Immature natural killer cell (primary cell): ENCODE data around the gene FAM181A. TPM values are rescaled to one million over a fixed set of nuclear protein-coding genes. Genes with fewer than 3 reads are reported as not detected.

Experiments
- DNase-seq, 3 donors: peaks; one replicate each; pipeline ENCODE4 v3.0.0; 2022; ENCODE audit warnings: mixed read lengths in 1 of 3
- H3K27ac Mint-ChIP-seq, 6 donors: one replicate each; pipeline ENCODE4 v1.8.0; 2020; ENCODE audit warnings: mixed read lengths in 6 of 6, mild to moderate bottlenecking in 5 of 6, inconsistent platforms in 4 of 6, moderate library complexity in 3 of 6
- H3K27me3 Mint-ChIP-seq, 3 donors: one replicate each; pipeline ENCODE4 v1.8.0; 2020 to 2021; ENCODE audit warnings: low read depth in 3 of 3, mild to moderate bottlenecking in 3 of 3, mixed read lengths in 3 of 3, moderate library complexity in 3 of 3, inconsistent platforms in 1 of 3
- H3K36me3 Mint-ChIP-seq, 3 donors: one replicate each; pipeline ENCODE4 v1.8.0; 2020; ENCODE audit warnings: mixed read lengths in 3 of 3, inconsistent platforms in 2 of 3, mild to moderate bottlenecking in 2 of 3
- H3K4me1 Mint-ChIP-seq, 2 donors: one replicate each; pipeline ENCODE4 v1.8.0; 2020; ENCODE audit warnings: inconsistent platforms in 2 of 2, mild to moderate bottlenecking in 2 of 2, mixed read lengths in 2 of 2, moderate library complexity in 1 of 2
- H3K4me3 Mint-ChIP-seq, 5 donors: one replicate each; pipeline ENCODE4 v1.8.0; 2020; ENCODE audit warnings: mild to moderate bottlenecking in 5 of 5, mixed read lengths in 5 of 5, inconsistent platforms in 3 of 5, moderate library complexity in 3 of 5
- H3K9me3 Mint-ChIP-seq, 6 donors: one replicate each; pipeline ENCODE4 v1.8.0; 2020; ENCODE audit warnings: mild to moderate bottlenecking in 6 of 6, mixed read lengths in 6 of 6, inconsistent platforms in 4 of 6, moderate library complexity in 3 of 6
- polyA plus RNA-seq, 3 donors: library from polyadenylated mRNA; unstranded; fragments of 300-500 nt; fragmentation: Illumina TruSeq; gene quantifications; one replicate each; pipeline ENCODE4 v1.2.3, GENCODE V29; 2021

Gene FAM181A
- polyA plus RNA-seq, 3 donors from 2014 or later = not detected

DNA sequence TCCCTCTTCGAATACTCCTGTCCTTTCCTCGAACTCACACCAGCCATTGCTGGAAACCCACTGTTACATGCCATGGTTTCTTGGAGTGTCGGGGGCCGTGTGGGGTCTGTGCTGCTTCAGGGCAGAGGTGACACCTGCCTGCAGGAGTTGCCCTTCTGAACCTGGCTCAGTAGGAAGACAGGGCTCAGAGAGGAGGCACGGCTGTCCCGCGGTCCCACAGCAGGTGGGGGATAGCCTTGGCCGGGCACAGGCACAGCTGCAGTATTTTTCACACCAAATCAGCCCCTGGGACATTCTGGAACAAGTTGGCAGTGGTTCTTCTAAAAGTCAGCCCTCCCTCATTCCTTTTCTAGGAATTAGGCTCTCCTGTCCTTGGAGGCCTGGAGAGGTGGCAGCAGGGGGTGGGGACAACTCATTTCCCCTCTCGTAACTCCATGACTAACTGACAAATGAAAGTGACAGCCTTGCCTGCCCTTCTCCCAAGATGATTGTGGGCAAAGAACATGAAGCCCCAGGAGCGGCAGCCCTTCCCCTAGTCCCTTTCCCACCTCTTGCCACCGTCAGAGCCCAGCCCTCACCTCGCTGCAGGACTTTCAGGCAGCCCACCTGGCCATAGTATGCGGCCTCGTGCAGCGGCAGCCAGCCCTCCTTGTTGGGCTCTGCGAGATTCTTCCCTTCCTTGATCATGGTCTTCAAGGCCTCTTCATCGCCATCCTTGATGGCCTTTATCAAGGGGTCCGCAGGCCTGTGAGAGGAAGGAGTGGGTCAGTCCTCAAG, 26.8 kb downstream of the FAM181A start:
- H3K36me3 Mint-ChIP-seq = peaks cover 4 to 7% (median 6%) of the 10 kb centered on the region in 3 donors
- peaks cover 50 to 52% of the 10 kb centered on the region in 2 donors for H3K4me1 Mint-ChIP-seq
- peak overlapping the region in 2 of 5 donors; percentile 86 to 93 for H3K4me3 Mint-ChIP-seq
- H3K27me3 Mint-ChIP-seq = peaks cover 0 to 7% (median 3%) of the 10 kb centered on the region in 3 donors
- no peaks in the 10 kb centered on the region for H3K9me3 Mint-ChIP-seq
- H3K27ac Mint-ChIP-seq = peak overlapping the region in 5 of 6 donors; percentile 58 to 95 (median 86)
- DNase-seq = no peak

DNA sequence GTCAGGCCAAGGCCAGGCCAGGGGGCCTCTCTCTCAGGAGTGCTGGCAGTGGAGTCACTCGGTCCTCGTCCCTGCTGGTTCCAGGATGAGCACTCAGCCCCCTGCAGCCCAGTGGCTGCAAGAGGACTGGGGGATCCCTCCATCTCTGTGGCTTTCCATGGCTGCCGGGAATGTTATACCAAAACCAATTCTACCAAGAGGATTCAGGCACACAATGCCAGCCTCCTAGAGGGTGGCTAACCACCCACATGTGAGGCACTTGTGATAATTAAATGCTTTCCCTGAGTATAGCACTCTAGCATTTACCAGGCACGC, 27.3 kb downstream of the FAM181A start:
- H3K4me3 Mint-ChIP-seq = peak overlapping the region; percentile 77 to 93 (median 86)
- DNase-seq = no peak
- peaks cover 5 to 11% (median 5%) of the 10 kb centered on the region in 3 donors for H3K27me3 Mint-ChIP-seq
- H3K36me3 Mint-ChIP-seq = peaks cover 4 to 7% (median 6%) of the 10 kb centered on the region in 3 donors
- peaks cover 56 to 57% of the 10 kb centered on the region in 2 donors for H3K4me1 Mint-ChIP-seq
- H3K9me3 Mint-ChIP-seq = no peaks in the 10 kb centered on the region
- H3K27ac Mint-ChIP-seq = peak overlapping the region; percentile 89 to 96 (median 94)

DNA sequence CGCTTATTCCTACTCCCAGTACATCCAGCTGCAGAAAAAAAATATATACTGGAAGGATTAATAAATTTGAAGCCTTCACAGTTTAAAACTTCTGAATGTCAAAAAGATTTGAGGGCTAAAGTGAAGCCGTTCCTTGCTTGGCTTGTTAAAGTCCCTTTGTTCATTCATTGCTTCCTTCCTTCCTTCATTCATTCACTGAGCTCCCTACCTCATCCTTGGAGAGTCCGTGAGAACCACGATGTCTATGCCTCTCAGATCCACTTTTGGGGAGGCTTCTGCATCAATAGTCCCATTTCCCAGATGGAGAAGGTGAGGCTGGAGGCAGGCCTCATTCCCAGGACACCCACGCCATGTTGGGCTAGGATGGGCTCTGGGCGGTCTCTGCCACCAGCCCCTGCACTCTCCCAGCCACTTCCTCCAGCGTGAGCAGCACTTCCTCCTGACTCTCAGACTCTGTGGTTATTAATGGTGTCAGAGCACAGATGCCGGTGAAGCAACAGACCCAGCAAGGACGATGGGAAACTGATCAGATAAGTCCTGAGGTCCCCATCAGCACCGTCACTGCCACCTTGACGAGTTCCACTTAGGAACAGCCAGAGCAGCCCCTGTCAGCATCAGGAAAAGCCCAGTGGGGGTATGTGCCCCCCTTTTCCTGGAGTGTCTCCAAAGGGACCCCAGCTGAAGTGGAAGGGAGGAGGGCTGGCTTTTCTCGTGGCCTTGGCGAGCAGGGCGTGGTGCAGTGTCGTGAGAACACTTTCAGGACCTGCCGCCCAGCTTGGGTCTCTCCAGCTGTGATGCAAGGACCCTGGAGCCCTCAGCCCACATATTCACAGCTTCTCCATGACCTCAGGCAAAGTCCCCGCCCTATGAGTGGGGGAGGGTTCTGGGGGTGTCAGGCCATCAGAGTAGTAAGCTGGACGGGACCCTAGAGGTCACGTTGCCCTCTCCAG, 28.0 kb downstream of the FAM181A start:
- Mint-ChIP-seq H3K4me3 (peak overlapping the region; percentile 77 to 93 (median 86)), H3K4me1 (peaks cover 63 to 64% of the 10 kb centered on the region in 2 donors), H3K9me3 (no peaks in the 10 kb centered on the region)

DNA sequence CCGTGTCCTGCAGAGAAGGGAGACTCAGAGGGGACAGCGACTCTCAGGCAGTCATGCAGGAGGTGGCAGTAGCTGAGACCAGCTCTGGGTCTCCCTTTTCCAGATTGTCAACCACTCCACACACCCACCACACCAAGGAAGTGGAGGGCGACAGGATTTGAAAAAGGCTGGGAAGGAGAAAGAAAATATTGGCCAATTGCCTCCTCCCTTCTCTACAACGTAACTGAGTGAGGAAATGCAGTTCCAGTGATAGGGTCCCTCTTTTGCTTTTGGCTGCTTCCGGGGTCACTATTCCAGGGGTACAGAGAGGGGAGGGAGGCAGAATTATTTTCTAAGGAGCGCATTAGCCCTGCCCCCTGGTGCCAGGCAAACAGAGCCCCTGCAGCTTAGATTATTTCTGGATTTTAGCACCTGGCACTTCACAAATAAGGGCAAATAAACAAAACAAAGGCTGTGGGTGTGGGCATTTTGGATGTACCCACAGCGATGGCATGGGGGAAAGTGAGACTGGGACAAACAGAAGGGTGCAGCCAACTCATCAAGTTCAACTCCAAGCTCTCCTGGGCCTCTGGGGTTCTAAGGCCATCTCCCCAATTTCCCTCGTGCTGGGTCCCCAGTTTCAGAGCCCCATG, 28.8 kb downstream of the FAM181A start:
- Mint-ChIP-seq H3K4me3 (peak overlapping the region; percentile 77 to 93 (median 86)), H3K9me3 (no peaks in the 10 kb centered on the region)

More for the DNA sequence above, 28.0 kb downstream of the FAM181A start:
- H3K27me3 Mint-ChIP-seq = peaks cover 5 to 12% (median 6%) of the 10 kb centered on the region in 3 donors
- H3K27ac Mint-ChIP-seq = peak overlapping the region; percentile 89 to 96 (median 94)
- peaks cover 2 to 6% (median 4%) of the 10 kb centered on the region in 3 donors for H3K36me3 Mint-ChIP-seq
- DNase-seq = peak; percentile 72 to 75 (median 73)

DNA sequence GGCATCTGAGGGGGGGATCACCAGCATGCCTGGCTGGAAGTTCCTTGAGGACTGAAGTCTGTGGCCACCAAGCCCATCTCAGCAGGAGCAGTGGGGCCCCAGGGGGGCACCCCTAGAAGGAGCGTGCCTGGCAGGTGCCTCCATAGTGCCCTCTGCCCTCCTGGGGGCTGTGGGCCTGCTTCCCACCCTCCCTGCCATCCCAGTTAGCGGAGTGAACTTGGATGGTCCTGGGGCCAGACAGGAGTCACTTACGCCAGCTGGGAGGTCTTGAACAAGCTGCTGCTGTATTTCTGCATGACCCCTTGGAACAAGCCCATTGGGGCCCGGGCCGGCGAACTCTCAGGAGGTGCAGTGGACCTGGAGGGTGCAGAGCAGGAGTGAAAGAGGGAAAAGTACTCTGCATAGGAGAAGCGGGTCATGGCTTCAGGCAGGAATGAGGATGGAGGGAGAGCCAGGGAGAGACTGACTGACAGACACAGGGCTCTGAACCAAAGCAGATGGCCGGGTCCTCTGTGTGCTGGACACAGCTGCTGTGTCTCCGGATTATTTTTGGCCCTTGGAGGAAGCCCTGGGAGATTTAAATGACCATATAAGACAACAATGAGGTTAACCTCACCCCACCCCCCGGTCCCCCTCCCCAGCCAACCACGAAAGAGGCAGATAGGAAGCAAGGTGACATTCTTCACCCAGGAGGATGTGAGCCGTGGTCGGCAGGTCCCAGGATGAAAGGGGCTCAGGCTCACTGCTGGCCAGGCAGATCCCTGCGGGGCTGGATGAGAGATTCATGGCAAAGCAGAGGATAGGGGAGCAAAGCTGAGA, 29.6 kb downstream of the FAM181A start:
- Mint-ChIP-seq H3K27me3 (peaks cover 6 to 12% (median 8%) of the 10 kb centered on the region in 3 donors), H3K9me3 (no peaks in the 10 kb centered on the region), H3K27ac (peak overlapping the region; percentile 48 to 96 (median 88))

More for the DNA sequence above, 28.8 kb downstream of the FAM181A start:
- DNase-seq = no peak
- H3K27me3 Mint-ChIP-seq = peaks cover 5 to 12% (median 6%) of the 10 kb centered on the region in 3 donors
- H3K4me1 Mint-ChIP-seq = peaks cover 69 to 71% of the 10 kb centered on the region in 2 donors
- peak overlapping the region; percentile 89 to 96 (median 94) for H3K27ac Mint-ChIP-seq
- peaks cover 0 to 4% (median 3%) of the 10 kb centered on the region in 3 donors for H3K36me3 Mint-ChIP-seq

DNA sequence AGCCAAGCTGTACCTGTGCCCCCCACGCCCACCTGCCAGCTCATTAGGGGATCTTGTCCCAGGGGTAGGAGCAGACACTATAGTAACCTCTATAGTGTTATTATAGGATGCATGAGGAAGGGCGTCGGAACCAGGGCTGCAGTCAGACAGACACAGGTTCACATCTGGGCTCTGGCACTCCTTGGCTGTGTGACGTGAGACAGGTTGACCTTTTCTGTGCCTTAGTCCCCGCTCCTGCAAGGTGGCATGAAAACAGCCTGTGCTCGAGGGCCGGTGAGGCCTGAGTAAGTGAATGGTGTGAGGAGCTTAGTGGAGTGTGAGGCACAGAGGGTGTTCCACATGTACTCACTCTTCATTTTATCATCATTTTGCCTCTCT, 30.2 kb downstream of the FAM181A start:
- Mint-ChIP-seq H3K4me1 (peaks cover 80 to 84% of the 10 kb centered on the region in 2 donors), H3K27ac (peak overlapping the region; percentile 60 to 96 (median 88)), H3K4me3 (peak overlapping the region in 3 of 5 donors; percentile 30 to 54 (median 33)), H3K9me3 (no peaks in the 10 kb centered on the region), H3K27me3 (peaks cover 7 to 12% (median 10%) of the 10 kb centered on the region in 3 donors), H3K36me3 (peaks cover 0 to 4% (median 3%) of the 10 kb centered on the region in 3 donors)
- DNase-seq = no peak

More for the DNA sequence above, 29.6 kb downstream of the FAM181A start:
- Mint-ChIP-seq H3K36me3 (peaks cover 0 to 4% (median 3%) of the 10 kb centered on the region in 3 donors), H3K4me1 (peaks cover 76 to 78% of the 10 kb centered on the region in 2 donors), H3K4me3 (peak overlapping the region in 4 of 5 donors; percentile 30 to 88 (median 84))
- no peak for DNase-seq

DNA sequence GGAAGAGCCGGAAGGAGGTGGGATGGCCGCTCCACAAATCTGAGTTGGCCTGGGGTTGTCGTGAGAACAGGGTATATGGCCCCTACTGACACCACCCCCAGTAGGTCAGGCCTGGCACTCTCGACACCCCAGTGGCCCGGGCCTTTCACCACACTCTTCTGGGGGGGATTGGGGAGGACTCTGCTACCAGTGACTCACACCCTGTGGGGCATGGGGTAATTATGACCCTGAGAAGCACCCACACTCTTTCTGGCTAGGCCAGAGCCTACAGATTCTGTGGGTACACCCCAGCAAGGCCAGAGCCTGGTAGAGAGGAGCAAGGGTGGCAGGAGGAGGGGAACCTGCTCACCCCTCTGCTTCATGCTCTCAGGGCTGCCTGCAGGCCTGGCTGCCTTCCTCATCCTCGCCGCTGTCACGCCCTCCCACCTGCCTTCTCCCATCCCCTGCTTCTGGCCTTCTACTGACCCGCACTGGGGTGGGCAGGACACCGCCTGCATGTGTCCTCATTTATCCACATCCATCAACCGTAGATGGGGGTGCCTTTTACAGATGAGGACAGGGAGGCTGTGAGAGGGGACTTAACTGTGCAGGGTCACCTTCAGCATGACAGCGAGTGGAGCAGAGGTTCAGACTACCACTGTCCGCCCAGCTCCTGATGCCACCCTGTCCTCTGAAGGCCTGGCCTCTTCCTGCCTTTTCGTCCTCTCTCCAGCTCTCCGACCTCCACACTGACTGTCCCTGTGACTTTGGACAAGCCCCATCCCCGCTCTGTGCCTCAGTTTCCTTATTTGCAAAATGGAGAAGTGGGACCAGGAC, 30.8 kb downstream of the FAM181A start:
- Mint-ChIP-seq H3K9me3 (no peaks in the 10 kb centered on the region), H3K4me1 (peaks cover 87 to 91% of the 10 kb centered on the region in 2 donors), H3K4me3 (peak overlapping the region in 4 of 5 donors; percentile 24 to 54 (median 32)), H3K27me3 (peaks cover 8 to 17% (median 16%) of the 10 kb centered on the region in 3 donors), H3K36me3 (peaks cover 0 to 4% (median 3%) of the 10 kb centered on the region in 3 donors), H3K27ac (peak overlapping the region; percentile 77 to 99 (median 92))
- no peak for DNase-seq

DNA sequence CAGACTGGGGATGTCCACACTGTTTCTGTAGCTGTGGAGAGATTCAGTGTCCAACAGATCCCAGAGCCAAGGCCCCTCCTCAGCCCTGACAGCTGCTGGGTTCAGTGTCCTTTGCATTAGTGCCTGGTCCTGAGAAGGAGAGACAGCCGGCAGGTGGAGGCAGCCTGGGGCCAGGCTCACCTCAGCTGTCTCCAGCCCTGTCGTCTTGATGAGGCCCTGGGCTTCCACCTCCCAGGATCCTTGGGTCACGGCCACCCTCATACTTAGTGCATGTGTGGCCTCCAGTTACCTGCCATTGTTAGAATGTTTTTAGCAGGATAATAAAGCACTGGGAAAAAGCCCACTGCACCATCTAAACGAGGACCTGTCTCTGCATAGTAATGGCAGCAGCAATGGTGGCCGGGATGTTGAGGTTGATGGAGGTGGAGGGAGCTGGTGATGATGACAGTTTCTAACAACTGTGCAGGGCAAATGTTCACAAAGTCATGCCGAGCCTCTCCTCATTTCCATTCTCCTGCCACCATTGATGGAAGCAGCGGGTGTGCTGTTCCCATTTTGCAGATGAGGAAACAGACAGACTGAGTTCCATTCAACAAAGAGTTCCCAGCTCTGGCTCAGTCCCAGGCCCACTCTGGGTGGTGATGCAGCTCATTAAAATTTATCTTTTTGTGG, 31.6 kb downstream of the FAM181A start:
- Mint-ChIP-seq H3K27ac (peak overlapping the region; percentile 89 to 99 (median 96)), H3K27me3 (peaks cover 8 to 20% (median 18%) of the 10 kb centered on the region in 3 donors), H3K4me1 (peaks cover 93 to 97% of the 10 kb centered on the region in 2 donors), H3K36me3 (peaks cover 0 to 4% (median 3%) of the 10 kb centered on the region in 3 donors), H3K4me3 (peak overlapping the region; percentile 60 to 82 (median 74)), H3K9me3 (no peaks in the 10 kb centered on the region)
- no peak for DNase-seq

DNA sequence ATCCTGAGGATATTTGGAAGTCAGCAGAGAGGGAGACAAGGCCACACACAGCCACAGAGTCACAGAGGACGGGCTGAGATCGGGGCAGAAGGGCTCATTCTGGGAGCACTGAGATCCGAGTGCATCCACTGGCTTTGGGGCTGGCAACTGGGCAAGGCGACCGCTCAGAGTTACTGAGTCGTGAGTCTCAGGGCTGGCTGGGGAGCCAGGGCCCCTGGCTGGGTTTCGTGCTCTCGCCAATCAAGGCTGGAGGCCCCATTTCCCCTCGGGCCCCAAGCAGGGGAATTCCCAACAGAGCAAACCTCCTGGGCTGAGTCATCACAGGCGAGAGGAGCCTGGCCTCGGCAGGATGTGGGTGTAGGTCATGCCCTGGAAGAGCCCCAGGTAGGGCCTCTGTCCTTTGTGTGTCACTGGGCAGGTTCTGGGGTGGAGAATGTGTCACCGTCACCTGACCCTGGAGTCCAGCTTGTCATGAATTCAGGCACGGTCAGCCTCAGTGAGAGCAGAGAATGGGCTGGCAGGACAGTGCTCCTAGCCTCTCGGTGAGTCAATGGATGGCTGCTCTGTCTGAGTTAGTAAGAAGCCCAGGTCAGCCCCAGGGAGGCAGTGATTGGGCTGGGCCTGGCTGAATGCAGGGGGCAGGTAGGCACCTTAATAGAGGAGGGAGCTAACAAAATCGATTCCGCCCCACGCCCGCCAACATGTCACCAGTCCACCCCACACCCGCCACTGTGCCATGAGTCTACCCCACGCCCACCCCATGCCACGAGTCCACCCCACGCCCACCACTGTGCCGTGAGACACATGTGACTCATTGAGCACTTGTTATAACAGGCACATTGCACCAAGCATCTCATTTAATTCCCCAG, 32.3 kb downstream of the FAM181A start:
- H3K4me1 Mint-ChIP-seq = peaks cover 94 to 97% of the 10 kb centered on the region in 2 donors
- H3K27me3 Mint-ChIP-seq = peaks cover 8 to 20% (median 18%) of the 10 kb centered on the region in 3 donors
- peak overlapping the region; percentile 89 to 99 (median 96) for H3K27ac Mint-ChIP-seq
- peak; percentile 83 to 86 (median 86) for DNase-seq
- H3K4me3 Mint-ChIP-seq = peak overlapping the region; percentile 60 to 82 (median 74)
- peaks cover 0 to 4% (median 3%) of the 10 kb centered on the region in 3 donors for H3K36me3 Mint-ChIP-seq
- H3K9me3 Mint-ChIP-seq = no peaks in the 10 kb centered on the region

DNA sequence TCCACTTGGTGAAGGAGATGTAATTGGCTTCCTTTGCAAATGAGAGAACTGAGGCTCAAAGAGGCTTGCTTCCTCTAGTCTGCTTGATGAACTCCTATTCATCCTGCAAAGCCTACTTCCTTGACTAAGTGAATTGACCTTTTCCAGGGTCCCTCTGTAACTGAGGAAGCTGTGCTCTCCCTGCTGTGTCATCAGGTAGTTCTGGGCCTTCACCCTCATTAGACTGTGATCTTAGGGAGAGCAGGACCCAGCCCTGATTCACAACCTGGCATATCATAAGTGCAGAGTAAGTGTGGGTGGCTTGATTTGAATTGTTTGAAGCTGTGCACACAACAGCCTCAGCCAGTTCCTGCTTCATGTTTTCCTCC, 32.9 kb downstream of the FAM181A start:
- Mint-ChIP-seq H3K27ac (peak overlapping the region; percentile 89 to 99 (median 96)), H3K4me3 (peak overlapping the region; percentile 35 to 82 (median 74)), H3K27me3 (peaks cover 8 to 20% (median 17%) of the 10 kb centered on the region in 3 donors), H3K4me1 (peaks cover 94 to 97% of the 10 kb centered on the region in 2 donors), H3K9me3 (no peaks in the 10 kb centered on the region), H3K36me3 (peaks cover 0 to 4% (median under 1%) of the 10 kb centered on the region in 3 donors)
- DNase-seq = no peak
